Neural cell (in vitro differentiated cells): Measurements from ENCODE around the gene PFKFB4. TPM values are rescaled to one million over a fixed set of nuclear protein-coding genes. Genes with fewer than 3 reads are reported as not detected.

ENCODE experiments used
- H2AFZ ChIP-seq: fragments of 200-600, 300-800 bp; sonication (generic), shearing (Covaris generic); 2 replicates; pipeline ENCODE4 v1.6.0; 2014; ENCODE audit warnings: low read depth, mild to moderate bottlenecking, antibody characterized with exemption, low read length, moderate library complexity
- H3F3A ChIP-seq: fragments of 200-600 bp; shearing (Covaris generic); 2 replicates; pipeline ENCODE4 v1.6.1; 2016; ENCODE audit warnings: mild to moderate bottlenecking, moderate library complexity, mixed read lengths, antibody characterized with exemption, low read length; ENCODE audit not compliant: insufficient read depth, poor library complexity, severe bottlenecking
- H3K27ac ChIP-seq: fragments of 200-600, 300-800 bp; sonication (generic), shearing (Covaris generic); 2 replicates; pipeline ENCODE4 v1.5.1; 2014; ENCODE audit warnings: mild to moderate bottlenecking, low read length, moderate library complexity
- H3K27me3 ChIP-seq: fragments of 300-800, 200-600 bp; sonication (generic), shearing (Covaris generic); 2 replicates; pipeline ENCODE4 v1.6.0; 2014; ENCODE audit warnings: mild to moderate bottlenecking, low read depth, low read length, moderate library complexity; ENCODE audit not compliant: insufficient read depth
- H3K36me3 ChIP-seq: fragments of 300-800, 200-600 bp; sonication (generic), shearing (Covaris generic); 2 replicates; pipeline ENCODE4 v1.5.1; 2014; ENCODE audit warnings: mild to moderate bottlenecking, antibody characterized with exemption, low read length, moderate library complexity; ENCODE audit not compliant: insufficient read depth
- H3K4me2 ChIP-seq: fragments of 300-800, 200-600 bp; sonication (generic), shearing (Covaris generic); 2 replicates; pipeline ENCODE4 v1.6.0; 2014; ENCODE audit warnings: mild to moderate bottlenecking, low read length
- H3K4me3 ChIP-seq: fragments of 300-800, 200-600 bp; sonication (generic), shearing (Covaris generic); 2 replicates; pipeline ENCODE4 v1.5.1; 2014; ENCODE audit warnings: mild to moderate bottlenecking, low read length, moderate library complexity
- H3K79me2 ChIP-seq: fragments of 200-600 bp; shearing (Covaris generic); replicated peaks from 2 replicates; pipeline ENCODE4 v1.6.0; 2014; ENCODE audit warnings: mild to moderate bottlenecking, low read length, moderate library complexity; ENCODE audit not compliant: insufficient read depth
- H3K9ac ChIP-seq: fragments of 300-800, 200-600 bp; sonication (generic), shearing (Covaris generic); 2 replicates; pipeline ENCODE4 v1.6.1; 2016; ENCODE audit warnings: mild to moderate bottlenecking, low read length, mixed read lengths
- H3K9me2 ChIP-seq: fragments of 200-600 bp; shearing (Covaris generic); 2 replicates; pipeline ENCODE4 v1.6.1; 2016; ENCODE audit warnings: mild to moderate bottlenecking, low read length, mixed read lengths; ENCODE audit not compliant: insufficient read depth
- H3K9me3 ChIP-seq: fragments of 200-600, 300-800 bp; sonication (generic), shearing (Covaris generic); 2 replicates; pipeline ENCODE4 v1.6.1; 2016; ENCODE audit warnings: mild to moderate bottlenecking, mixed run types, low read length, moderate library complexity, mixed read lengths
- H4K20me1 ChIP-seq: fragments of 200-600 bp; shearing (Covaris generic); 2 replicates; pipeline ENCODE4 v1.6.1; 2016; ENCODE audit warnings: mild to moderate bottlenecking, mixed run types; ENCODE audit not compliant: insufficient read depth
- EP300 ChIP-seq: fragments of 450-650 bp; conservative IDR thresholded peaks from 2 replicates; pipeline ENCODE4 v1.6.1; 2014; ENCODE audit warnings: antibody characterized with exemption, mild to moderate bottlenecking, moderate library complexity; ENCODE audit not compliant: poor library complexity, severe bottlenecking
- EZH2 ChIP-seq: fragments of 200-600, 300-800 bp; shearing (Covaris generic), sonication (generic); IDR thresholded peaks from 2 replicates; pipeline ENCODE4 v1.6.1; 2014; ENCODE audit warnings: antibody characterized with exemption, low read length, borderline replicate concordance, mild to moderate bottlenecking; ENCODE audit not compliant: insufficient read depth, poor library complexity, severe bottlenecking
- MXI1 ChIP-seq: fragments of 450-650 bp; conservative IDR thresholded peaks from 2 replicates; pipeline ENCODE4 v1.6.1; 2014; ENCODE audit warnings: antibody characterized with exemption, mild to moderate bottlenecking; ENCODE audit not compliant: poor library complexity, severe bottlenecking
- POLR2AphosphoS5 ChIP-seq: IDR thresholded peaks from 2 replicates; pipeline ENCODE4 v1.6.1; 2012
- RAD21 ChIP-seq: fragments of 450-650 bp; conservative IDR thresholded peaks from 2 replicates; pipeline ENCODE4 v1.6.1; 2014; ENCODE audit warnings: antibody characterized with exemption, mild to moderate bottlenecking, moderate library complexity
- SMC3 ChIP-seq: fragments of 450-650 bp; conservative IDR thresholded peaks from 2 replicates; pipeline ENCODE4 v1.6.1; 2014; ENCODE audit warnings: antibody characterized with exemption, mild to moderate bottlenecking, moderate library complexity; ENCODE audit not compliant: poor library complexity
- TAF1 ChIP-seq: IDR thresholded peaks from 2 replicates; pipeline ENCODE4 v1.6.1; 2012; ENCODE audit warnings: low read depth
- polyA plus RNA-seq: library from polyadenylated mRNA; depleted of rRNA; stranded (reverse); fragments of >200 nt; gene quantifications from 2 replicates; pipeline ENCODE4 v1.2.3, GENCODE V29; 2014
- TF ChIP-seq, protein P1 (sequence below): fragments of 450-650 bp; IDR thresholded peaks from 2 replicates; pipeline ENCODE4 v1.5.1; 2014; ENCODE audit warnings: antibody characterized with exemption, mild to moderate bottlenecking, moderate library complexity; ENCODE audit not compliant: poor library complexity, severe bottlenecking
- TF ChIP-seq, protein P2 (sequence below): IDR thresholded peaks from 2 replicates; pipeline ENCODE4 v1.6.1; 2012; ENCODE audit warnings: borderline replicate concordance

PFKFB4 gene
- polyA plus RNA-seq, 1 donor from 2014 or later, result 29.4 TPM

DNA sequence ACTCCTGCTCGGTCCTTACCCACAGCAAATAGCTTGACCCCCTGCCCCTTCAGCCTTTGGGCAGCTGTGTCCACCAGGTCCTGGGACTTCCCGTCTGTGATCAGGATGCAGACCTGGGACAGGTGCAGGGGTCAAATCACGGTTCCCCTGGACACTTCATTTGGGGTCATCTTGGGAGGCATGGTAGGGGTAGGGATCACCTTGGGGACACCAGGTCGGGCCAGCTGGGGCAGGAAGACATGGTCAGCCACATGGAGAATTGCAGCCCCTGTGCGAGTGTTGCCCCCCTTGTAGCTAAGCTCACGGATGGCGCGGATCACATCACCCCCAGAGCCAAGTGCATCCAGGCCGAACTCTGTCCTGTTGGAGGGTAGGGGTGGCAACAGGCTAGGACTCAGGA lies 36.7 kb upstream of the PFKFB4 start:
- no peaks in the 10 kb centered on the region for H3K36me3 ChIP-seq
- no peaks in the 10 kb centered on the region for H3K9me3 ChIP-seq
- no peaks in the 10 kb centered on the region for H4K20me1 ChIP-seq
- H3K4me2 ChIP-seq, result no peak overlapping the region
- TF ChIP-seq EP300 (no peak), SMC3 (no peak), POLR2AphosphoS5 (no peak), MXI1 (no peak), TAF1 (no peak), EZH2 (no peak)
- H3K9ac ChIP-seq, result no peak overlapping the region
- H3F3A ChIP-seq, result no peaks in the 10 kb centered on the region
- no peaks in the 10 kb centered on the region for H3K79me2 ChIP-seq
- H3K9me2 ChIP-seq, result no peaks in the 10 kb centered on the region
- H2AFZ ChIP-seq, result no peak overlapping the region
- H3K27me3 ChIP-seq, result no peaks in the 10 kb centered on the region
- no peak overlapping the region for H3K4me3 ChIP-seq
- H3K27ac ChIP-seq, result no peak overlapping the region

DNA sequence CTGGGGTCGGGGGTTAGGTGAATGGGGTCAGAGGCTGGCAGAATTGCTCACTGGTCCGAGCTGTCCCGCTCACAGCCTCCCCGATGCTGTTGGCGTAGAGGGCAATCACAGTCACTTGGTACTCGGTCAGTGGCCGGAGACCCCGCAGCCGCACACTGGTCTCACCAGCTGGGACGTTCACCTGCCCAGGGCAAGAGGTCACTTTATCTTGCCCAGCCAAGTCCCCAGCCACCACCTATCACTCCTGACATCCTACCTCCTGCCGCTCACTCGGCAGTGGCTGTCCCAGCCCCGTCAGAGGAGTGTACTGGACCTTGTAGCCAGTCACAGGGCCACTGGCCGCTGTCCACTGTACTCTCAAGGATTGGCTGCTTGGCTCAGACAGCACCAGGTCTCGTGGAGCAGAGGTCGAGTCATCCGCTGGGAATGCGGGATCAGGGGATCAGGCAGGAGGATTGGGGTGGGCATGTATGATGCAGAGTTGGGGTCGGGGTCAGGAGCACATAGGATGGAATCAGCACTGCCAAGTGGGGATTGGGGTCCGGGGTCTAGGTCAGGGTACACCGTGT lies 36.0 kb upstream of the PFKFB4 start:
- Histone ChIP-seq H3K79me2 (no peaks in the 10 kb centered on the region), H3K4me2 (no peak overlapping the region), H4K20me1 (no peaks in the 10 kb centered on the region), H3K9ac (no peak overlapping the region), H3K27ac (no peak overlapping the region), H3K27me3 (no peaks in the 10 kb centered on the region), H3K9me2 (no peaks in the 10 kb centered on the region), H2AFZ (no peak overlapping the region), H3K9me3 (no peaks in the 10 kb centered on the region), H3K4me3 (no peak overlapping the region), H3F3A (no peaks in the 10 kb centered on the region), H3K36me3 (no peaks in the 10 kb centered on the region)
- no peak for TF ChIP-seq POLR2AphosphoS5
- TF ChIP-seq, protein P1, sequence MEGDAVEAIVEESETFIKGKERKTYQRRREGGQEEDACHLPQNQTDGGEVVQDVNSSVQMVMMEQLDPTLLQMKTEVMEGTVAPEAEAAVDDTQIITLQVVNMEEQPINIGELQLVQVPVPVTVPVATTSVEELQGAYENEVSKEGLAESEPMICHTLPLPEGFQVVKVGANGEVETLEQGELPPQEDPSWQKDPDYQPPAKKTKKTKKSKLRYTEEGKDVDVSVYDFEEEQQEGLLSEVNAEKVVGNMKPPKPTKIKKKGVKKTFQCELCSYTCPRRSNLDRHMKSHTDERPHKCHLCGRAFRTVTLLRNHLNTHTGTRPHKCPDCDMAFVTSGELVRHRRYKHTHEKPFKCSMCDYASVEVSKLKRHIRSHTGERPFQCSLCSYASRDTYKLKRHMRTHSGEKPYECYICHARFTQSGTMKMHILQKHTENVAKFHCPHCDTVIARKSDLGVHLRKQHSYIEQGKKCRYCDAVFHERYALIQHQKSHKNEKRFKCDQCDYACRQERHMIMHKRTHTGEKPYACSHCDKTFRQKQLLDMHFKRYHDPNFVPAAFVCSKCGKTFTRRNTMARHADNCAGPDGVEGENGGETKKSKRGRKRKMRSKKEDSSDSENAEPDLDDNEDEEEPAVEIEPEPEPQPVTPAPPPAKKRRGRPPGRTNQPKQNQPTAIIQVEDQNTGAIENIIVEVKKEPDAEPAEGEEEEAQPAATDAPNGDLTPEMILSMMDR, result no peak
- TF ChIP-seq MXI1, result no peak
- no peak for TF ChIP-seq TAF1
- TF ChIP-seq EP300, result no peak
- TF ChIP-seq RAD21, result no peak
- TF ChIP-seq EZH2, result no peak
- TF ChIP-seq SMC3, result no peak
- TF ChIP-seq, protein P2, sequence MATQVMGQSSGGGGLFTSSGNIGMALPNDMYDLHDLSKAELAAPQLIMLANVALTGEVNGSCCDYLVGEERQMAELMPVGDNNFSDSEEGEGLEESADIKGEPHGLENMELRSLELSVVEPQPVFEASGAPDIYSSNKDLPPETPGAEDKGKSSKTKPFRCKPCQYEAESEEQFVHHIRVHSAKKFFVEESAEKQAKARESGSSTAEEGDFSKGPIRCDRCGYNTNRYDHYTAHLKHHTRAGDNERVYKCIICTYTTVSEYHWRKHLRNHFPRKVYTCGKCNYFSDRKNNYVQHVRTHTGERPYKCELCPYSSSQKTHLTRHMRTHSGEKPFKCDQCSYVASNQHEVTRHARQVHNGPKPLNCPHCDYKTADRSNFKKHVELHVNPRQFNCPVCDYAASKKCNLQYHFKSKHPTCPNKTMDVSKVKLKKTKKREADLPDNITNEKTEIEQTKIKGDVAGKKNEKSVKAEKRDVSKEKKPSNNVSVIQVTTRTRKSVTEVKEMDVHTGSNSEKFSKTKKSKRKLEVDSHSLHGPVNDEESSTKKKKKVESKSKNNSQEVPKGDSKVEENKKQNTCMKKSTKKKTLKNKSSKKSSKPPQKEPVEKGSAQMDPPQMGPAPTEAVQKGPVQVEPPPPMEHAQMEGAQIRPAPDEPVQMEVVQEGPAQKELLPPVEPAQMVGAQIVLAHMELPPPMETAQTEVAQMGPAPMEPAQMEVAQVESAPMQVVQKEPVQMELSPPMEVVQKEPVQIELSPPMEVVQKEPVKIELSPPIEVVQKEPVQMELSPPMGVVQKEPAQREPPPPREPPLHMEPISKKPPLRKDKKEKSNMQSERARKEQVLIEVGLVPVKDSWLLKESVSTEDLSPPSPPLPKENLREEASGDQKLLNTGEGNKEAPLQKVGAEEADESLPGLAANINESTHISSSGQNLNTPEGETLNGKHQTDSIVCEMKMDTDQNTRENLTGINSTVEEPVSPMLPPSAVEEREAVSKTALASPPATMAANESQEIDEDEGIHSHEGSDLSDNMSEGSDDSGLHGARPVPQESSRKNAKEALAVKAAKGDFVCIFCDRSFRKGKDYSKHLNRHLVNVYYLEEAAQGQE, result no peak
